DMS79 (cell line): ENCODE results near the gene PGM2L1.
A peak's percentile ranks its signal among the peaks of the same experiment; 100 is the strongest.
"Not testable (repeated sequence)": the region's sequence is repeated elsewhere in the genome, so short reads cannot be mapped to it uniquely, and the experiment has no call there.

Experiments
- DNase-seq: peaks from one replicate; lab custom pipeline; 2025; lab: John Stamatoyannopoulos, UW

The PGM2L1 gene

DNA sequence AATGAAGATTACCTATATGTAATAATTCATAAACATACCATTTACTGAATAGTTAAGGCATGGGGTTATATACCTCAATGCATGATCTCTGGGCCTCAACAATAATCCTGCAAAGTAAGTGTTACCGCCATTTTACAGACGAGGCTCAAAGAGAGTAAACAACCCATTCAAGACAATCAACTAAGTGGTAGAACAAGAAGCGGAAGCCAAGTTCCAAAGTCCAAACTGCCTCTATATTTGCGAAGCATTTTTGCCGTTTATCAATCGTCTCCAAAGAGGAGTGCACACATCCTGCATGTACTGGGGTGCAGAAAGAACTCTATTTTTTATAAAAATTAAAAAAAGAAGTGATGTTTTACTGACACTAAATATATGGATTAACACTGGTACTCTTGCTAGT is 59.3 kb downstream of the PGM2L1 start:
- DNase-seq, result no peak

- no peak for DNase-seq
Observed at GRCh38 chr11:74333193-74333592, 65.0 kb downstream of the PGM2L1 start.

- no peak for DNase-seq
Observed at GRCh38 chr11:74332291-74332690, 65.9 kb downstream of the PGM2L1 start.

- DNase-seq, result not testable (repeated sequence)
Observed at GRCh38 chr11:74331000-74331399, 67.2 kb downstream of the PGM2L1 start.

- peak; percentile 21 for DNase-seq
Observed at GRCh38 chr11:74330075-74330858, 68.0 kb downstream of the PGM2L1 start.

DNA sequence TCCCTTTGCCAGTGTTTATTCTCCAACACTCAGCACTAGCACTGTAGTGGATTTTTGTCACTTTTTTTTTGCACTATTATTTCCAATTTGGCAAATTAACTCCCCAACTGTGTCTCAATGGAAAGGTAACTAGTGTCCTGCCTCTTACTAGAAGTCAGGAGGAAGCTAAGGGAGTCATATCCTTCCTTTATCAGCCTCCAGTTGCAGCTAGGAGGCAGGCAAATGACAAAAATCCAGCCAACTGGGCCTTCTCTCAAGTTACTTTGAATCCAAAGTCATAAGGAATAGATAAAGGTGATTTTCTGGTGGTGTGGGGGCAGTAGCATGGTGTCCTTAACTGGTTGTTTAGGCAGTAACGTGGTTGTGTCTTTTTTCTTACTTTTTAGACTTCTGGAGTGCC is 71.2 kb downstream of the PGM2L1 start:
- DNase-seq, result no peak

DNA sequence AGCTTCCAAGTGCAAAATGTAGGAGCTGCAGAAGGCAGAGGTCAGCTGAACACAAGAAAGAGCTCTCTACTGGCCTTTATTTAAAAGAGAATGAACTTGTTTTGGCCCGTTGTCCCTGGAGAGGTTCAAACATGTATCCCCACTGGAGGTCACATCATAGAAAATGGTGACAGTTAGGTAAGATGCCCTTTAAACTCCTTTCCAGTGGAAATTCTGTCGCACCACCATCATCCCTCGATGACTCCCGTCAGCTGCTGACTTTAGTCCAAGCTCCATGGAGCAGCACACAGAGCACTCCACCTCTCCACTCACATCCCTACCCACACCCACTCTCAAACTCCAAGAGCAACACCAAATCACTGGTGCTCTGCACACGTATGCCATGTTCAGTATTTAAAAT is 71.6 kb downstream of the PGM2L1 start:
- no peak for DNase-seq

DNA sequence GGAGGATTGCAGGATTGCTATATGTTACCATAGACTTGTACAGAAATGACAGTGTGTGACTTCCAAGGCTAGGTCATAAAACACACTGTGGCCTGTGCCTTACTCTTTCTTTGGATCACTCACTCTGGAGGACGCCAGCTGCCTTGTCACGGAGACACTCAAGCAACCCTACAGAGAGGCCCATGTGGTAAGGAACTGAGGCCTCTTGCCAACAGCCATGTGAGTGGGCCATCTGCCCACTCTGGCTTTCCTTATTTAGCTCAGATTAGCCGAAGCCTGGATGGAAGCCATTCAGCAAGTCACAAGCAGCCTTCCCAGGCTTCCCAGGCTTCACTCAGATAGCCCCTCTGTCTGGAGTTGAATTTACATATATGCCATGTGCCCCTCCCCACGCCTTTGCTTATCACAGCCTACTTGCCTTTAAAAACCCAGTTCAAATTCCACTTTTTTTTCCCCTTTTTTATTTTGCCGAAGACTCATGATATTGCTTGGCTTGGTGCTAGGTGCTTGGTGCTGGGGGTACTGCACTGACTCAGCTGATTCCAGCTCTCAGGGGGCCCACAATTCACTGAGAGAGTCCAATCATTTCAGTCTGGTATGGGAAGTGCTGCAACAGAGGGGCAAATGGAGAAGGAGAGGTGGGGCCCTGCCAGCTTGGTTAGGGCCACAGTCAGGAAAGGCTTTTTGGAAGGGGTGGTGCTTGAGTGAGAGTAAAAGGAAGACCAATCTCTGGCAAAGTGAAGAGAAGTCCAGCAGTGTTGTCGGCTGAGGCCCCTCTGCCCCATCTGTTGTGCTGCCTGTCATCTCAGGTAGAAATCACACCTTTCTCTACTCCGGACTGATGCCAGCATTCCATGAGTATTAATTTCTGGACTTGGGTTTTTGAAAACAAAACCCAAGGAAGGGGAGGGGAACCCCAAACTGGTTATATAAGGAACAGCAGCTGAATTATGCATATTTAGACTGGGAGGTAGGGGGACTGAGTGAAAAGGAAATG is 72.3 kb downstream of the PGM2L1 start:
- peak; percentile 93 for DNase-seq

DNA sequence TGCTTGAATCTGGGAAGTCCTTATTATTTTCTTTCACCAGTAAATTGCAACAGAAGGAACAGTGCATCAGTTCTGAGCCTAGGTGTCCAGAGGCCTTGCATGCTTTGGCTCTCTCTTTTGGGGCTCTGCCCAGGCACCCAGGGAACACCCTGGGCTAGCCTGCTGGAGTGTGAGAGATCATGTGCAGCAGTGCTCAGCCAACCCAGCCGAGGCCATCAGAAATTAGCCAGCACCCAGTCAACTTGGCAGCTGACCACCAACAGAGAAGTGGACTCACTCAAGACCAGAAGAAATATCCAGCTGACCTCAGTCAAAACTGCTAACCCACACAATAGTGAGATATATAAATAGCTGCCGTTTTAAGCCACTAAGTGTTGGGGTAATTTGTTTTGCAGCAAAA is 75.6 kb downstream of the PGM2L1 start:
- no peak for DNase-seq

- DNase-seq, result no peak
Observed at GRCh38 chr11:74321487-74322188, 76.6 kb downstream of the PGM2L1 start.

DNA sequence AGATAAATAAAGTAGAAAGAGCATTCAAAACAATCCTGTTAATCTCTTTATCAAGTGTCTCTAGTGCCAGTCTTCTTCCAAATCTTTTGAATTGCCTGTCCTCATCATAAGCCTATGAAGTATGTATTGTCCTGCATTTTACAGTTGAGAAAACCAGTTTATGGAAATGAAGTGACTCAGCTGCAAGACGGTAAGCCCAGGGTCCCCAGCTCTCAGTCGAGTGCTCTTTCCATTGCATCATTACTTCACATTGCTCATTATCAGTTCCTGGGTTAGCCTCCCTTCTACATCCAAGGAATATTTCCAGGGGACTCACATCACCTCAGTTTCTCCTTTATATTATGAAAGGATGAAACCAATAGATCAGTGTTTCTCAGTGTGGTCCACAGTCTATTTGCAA is 77.7 kb downstream of the PGM2L1 start:
- DNase-seq, result no peak

DNA sequence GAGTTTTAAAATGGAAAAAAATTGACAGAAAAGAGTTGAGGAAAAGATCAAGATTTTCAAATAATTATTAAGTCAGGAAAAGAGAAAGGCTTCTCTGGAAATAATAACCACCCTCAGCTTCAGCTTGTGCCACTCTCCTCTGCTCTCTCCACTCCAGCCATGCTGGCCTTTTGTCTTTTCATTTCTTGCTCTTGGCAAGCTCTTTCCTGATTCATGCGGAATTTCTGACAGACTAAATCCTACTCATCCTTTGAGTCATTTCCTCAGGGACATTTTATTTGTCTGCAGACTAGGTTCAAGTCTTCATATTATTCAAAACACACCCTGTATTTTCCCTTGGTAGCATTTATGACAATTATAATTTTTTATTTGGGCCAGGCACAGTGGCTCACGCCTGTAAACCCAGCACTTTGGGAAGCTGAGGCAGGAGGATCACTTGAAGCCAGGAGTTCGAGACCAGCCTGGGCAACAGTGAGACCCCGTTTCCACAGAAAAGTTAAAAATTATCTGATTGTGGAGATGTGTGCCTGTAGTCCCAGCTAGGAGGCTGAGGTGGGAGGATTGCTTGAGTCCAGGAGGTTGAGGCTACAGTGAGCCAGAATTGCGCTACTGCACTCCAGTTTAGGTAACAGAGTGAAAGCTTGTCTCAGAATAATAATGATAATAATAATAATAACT is 79.0 kb downstream of the PGM2L1 start:
- DNase-seq, result no peak

- DNase-seq, result no peak
Observed at GRCh38 chr11:74318241-74318932, 79.8 kb downstream of the PGM2L1 start.

GRCh38 chr11:74316772-74317505 is 81.3 kb downstream of the PGM2L1 start:
- DNase-seq, result no peak

DNA sequence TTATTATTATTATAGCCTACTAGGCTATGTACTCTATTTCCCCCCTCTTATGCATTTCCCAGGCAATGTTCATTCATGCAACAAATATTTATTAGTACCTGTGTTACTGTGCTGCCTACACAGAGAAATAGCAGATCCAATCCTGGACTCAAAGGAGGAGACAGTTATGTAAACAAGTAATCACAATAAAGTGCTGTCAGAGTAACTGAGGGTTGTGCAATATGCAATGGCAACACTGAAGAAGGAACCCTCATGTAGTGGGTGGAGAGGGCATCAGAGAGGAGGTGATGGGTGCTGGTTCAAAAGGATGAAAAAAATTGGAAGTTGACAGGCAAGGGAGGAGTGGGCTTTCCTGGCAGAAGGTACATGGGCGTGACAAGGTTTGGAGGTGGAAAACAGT is 85.9 kb downstream of the PGM2L1 start:
- DNase-seq, result no peak

GRCh38 chr11:74311352-74311926 is 86.8 kb downstream of the PGM2L1 start, which contains the start of gene P4HA3:
Gene P4HA3 (minus strand): TSS chr11:74311640. CDS start chr11:74311611, 29 bp downstream.
- DNase-seq, result peak; percentile 27

DNA sequence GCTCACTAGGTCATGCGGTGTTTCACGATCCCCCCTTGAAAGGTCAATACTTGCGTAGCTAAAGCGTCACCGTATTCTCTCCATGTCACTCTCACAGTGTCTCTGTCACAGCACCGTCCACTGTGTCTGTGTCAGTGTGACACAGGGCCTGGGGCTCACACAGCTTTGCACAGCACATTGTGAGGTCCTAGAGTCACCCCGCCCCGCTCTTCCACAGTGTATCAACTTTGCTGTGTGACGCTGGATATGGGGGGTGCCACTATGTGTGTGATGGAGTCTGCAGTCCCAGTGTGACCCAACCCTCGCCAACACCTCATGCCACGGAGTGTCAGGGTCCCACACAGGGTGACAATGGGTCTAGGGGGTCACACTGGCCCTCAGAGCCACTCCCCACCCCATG is 87.4 kb downstream of the PGM2L1 start:
- DNase-seq, result no peak

DNA sequence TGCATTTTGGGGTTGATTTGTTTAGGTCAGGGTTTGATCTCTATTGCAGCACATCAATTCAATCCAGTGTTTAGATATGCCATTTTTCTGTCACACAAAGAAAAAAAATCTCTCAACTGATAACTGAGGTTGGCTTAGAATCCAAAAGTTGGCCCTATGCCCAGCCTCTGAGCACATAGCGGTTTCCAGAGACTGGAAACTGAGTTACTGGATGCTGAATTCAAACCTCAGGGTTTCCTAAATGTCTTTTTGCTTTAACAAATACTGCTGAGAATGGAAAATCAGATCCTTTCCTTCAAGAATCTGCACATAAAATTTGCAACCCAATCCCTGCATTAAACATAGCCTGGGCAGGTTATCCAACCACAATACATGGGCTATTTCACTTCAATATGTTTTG is 90.8 kb downstream of the PGM2L1 start:
- DNase-seq, result no peak

- DNase-seq, result peak; percentile 32
Observed at GRCh38 chr11:74306435-74307175, 91.6 kb downstream of the PGM2L1 start.
